GM21717 (cell line): ENCODE results near the gene NOSIP.
A peak's percentile ranks its signal among the peaks of the same experiment; 100 is the strongest.

ENCODE experiments used
- ATAC-seq: cut with Tn5 transposase; IDR thresholded peaks from one replicate; pipeline ENCODE4 v1.9.1; 2021; ENCODE audit warnings: mild to moderate bottlenecking, moderate library complexity; ENCODE audit not compliant: unreplicated experiment

Gene NOSIP

DNA sequence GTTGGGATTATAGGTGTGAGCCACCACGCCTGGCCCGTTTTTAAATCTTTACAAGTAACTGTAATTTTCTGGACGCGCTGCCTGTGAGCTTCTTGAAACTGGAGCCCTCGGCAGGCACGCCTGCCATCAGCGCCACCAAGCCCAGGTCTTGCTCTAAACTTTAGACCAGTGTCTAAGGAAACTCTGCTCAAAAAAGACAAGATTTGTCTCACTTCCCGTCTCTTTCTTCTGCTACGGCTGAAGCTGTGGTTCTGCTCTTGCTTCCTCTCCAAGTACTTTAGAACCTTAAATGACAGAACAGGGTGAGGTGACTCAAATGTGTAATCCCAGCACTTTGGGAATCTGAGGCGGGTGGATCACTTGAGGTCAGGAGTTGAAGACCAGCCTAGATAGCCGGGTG, 27.6 kb downstream of the NOSIP start:
- no peak for ATAC-seq

DNA sequence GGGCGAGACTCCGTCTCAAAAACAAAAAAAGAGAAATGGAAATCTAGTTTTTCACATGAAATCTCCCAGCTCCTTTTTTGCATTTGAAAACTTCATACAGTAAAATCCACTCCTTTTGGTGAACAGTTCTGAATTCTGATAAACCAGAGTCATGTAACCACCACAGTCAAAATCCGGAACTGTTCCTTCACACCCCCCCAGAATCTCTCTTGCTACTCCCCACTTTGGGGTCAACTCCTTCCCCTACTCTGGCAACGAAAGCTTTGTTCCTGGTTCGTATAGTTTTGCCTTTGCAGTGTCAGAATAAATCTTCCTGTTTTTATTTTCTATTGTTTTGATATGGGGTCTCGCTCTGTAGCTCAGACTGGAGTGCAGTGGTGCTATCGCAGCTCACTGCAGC, 28.8 kb downstream of the NOSIP start:
- no peak for ATAC-seq

DNA sequence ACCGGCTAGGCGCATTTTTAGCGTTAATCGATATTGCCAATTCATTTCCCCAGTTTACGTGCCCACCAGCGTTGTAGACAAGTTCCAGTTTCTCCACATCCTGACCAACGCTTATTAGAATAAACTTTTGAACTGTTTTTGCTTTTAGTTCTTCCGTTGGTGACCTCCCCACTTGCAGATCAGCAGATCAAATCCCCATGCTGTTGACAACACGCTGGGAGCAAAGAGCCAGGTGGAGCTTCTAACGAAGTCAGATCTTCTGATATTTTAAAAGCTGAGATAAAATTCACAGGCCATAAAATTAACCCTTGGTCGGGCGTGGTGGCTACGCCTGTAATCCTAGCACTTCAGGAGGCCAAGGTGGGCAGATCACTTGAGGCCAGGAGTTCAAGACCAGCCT, 31.3 kb downstream of the NOSIP start:
- ATAC-seq, result no peak

DNA sequence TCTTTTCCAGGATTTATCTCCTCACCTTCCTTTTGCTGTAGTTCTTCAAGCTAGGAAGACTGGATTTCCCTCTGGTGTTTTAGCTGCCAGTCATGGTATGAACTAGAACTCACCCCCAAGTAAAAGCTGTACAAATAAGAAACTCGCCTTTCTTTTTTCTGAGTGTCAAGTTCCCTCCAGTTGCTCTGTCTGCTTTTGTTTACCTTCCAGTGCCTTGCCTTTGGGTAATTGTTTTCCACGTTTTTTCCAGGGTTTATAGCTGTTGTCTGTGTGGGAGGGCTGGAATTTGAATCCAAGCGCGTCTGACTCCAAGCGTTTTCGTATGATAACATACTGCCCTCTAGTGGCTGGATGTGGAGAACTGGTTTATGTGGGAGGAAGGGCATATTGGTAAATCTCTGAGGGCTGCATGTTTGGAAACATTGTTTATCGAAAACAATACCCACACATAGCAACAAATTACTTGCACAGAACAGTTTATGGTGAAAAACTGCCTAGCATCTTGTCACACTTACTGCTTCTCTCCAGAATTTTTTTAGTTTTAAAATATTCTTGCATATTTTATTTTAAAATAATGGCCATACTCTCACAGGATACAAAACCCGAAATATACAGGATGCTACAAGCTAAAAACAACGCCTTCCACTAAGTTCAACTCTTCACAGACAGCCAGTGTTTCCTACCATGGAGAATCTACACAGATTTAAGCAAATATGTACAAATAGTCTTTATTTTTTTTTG, 33.4 kb downstream of the NOSIP start:
- ATAC-seq, result no peak

DNA sequence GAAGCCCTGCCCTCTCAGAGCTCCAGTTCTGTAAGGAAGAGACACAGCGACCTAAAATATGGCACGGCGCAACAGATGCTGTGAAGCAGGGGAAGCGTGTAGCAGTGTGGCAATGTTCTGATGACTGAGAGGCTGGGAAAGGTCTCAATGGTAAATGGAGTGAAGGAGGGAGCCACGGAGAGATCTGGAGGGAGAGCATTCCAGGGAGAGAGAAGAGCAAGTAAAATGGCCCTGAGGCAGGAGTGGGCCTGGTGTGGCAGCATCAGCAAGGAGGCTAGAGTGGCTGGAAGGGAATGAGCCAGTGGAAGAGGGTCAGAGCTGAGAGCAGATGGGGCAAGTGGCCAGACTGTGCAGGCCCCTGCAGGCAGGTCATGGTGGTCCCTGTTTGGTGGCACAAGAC, 36.2 kb downstream of the NOSIP start:
- ATAC-seq, result no peak

DNA sequence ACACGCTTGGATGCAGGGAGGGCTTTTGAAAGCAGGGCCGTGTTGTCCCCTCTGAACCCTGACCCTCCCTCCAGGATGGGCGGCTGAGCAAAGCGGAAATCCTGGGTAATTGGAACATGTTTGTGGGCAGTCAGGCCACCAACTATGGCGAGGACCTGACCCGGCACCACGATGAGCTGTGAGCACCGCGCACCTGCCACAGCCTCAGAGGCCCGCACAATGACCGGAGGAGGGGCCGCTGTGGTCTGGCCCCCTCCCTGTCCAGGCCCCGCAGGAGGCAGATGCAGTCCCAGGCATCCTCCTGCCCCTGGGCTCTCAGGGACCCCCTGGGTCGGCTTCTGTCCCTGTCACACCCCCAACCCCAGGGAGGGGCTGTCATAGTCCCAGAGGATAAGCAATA, 37.3 kb downstream of the NOSIP start:
- no peak for ATAC-seq

DNA sequence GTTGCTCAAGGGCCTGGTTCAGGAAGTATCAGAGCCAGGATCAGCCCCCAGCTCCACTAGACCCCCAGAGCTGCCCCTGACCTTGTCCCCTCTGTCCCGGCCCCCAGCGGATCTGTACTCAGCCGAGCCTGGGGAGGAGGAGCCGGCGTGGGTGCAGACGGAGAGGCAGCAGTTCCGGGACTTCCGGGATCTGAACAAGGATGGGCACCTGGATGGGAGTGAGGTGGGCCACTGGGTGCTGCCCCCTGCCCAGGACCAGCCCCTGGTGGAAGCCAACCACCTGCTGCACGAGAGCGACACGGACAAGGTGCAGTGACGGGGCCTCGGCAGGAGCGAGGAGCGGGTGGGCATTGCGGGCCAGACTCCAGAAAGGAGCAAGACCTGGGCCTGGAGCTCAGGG, 37.9 kb downstream of the NOSIP start:
- no peak for ATAC-seq

DNA sequence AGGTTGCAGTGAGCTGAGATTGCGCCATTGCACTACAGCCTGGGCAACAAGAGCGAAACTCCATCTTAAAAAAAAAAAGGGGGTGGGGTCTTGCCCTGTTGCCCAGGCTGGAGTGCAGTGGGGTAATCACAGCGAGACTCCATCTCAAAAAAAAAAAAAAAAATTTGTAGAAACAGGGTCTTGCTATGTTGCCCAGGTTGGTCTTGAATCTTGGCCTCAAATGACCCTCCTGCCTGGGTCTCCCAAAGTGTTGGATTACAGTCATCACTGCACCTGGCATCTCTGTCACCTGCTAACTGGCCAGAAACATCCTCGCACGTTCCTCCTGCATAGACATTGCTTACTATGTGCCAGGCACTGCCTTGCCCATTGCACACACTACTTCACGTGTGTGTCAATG, 38.4 kb downstream of the NOSIP start:
- no peak for ATAC-seq

DNA sequence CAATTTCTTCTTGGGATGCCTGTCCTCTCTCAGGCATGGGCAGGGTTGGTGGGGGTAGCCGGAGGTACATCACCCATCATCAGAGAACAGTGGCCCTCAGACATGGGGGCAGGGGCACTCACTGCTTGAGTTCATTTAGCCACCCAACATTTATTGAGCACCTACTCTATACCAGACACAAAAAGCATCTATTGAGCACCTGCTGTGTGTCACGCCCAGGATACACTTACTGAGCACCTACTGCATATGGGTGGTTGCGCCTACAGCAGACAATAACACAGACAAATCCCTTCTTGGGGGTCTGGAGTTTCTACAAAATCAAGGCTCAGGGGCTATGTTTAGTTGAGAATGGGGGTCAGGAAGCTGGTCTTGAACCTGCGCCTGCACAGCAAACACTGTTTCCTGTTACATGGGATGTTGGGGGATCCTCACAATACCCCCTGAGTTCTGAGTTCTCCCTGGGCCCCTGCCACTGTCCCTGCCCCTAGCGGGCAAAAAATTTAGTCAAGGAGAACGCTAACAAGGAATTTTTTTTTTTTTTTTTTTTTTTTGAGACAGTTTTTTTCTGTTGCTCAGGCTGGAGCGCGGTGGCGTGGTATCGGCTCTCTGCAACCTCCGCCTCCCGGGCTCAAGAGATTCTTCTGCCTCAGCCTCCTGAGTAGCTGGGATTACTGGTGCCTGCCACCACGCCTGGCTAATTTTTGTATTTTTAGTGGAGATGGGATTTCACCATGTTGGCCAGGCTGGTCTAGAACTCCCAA, 41.0 kb downstream of the NOSIP start:
- no peak for ATAC-seq

DNA sequence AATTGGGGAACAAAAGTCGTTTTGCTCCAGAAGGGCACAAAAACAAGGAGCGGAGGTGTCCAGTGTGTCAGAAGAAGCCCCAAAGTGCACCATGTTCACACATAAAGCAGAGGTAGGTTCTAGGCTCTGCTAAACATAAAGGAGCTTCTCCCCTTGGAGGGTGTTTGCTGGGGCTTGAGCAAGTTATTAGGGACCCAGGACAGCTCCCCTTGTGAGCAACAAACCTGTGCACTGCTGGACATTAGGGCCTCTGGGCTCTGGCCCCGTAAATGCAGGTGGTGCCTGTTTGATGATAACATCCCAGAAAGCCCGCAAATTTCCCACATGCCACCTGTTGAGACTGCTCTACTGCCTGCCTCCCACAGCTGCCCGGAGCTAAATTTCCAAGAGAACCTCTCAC, 41.7 kb downstream of the NOSIP start:
- no peak for ATAC-seq

DNA sequence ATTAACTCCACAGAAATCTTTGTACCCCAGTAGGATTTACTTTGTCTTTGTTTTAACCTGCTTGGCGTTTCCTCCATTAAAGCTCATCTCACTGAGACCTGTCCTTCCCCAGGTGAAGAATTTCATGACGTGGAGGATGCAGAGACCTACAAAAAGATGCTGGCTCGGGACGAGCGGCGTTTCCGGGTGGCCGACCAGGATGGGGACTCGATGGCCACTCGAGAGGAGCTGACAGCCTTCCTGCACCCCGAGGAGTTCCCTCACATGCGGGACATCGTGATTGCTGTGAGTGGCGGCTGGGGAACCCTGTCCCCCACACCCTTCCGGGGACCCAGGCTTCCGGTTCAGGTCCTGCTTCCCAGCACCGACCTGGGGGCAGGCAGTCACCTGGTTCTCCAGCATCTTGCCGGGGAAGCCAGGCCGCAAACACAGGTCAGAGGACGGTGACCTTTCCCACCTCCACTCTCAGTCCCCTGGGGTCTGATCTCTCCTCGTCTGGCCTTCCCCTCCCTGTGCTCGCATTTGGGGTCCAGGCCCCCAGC, 43.4 kb downstream of the NOSIP start:
- no peak for ATAC-seq

DNA sequence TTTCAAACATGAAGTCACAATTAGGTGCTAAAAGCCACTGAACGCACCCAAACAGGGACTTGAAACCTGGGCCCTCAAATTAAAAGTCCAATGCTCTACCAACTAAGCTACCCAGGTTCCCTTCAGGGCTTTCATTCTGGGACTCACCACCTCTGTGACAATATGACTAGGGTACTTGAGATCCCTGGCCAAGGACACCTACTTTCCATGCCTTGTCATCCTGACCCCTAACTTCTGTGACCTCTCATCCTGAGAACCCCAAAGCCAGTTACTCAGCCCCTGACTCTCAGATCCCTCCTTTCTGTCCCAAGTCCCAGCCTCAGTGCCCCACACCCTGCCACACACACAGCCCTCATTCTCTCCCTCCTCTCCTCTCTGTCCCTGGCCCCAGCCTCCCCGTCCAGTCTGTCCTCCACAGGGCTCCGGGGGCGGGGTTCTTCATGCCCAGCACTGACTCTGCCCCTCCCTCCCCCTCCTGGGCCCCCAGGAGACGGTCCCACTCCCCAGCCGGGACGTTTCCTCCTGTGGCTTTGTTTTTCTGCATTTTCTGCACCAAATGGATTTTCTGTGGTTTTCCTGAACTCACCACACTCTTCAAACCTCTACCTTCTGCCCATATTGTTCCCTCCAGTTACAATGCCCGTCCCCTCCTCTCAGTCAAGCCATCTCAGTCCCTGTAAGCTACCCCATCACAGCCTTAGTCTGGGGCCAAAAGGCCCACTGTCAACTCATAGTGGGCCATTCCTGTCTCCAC, 45.5 kb downstream of the NOSIP start:
- no peak for ATAC-seq

DNA sequence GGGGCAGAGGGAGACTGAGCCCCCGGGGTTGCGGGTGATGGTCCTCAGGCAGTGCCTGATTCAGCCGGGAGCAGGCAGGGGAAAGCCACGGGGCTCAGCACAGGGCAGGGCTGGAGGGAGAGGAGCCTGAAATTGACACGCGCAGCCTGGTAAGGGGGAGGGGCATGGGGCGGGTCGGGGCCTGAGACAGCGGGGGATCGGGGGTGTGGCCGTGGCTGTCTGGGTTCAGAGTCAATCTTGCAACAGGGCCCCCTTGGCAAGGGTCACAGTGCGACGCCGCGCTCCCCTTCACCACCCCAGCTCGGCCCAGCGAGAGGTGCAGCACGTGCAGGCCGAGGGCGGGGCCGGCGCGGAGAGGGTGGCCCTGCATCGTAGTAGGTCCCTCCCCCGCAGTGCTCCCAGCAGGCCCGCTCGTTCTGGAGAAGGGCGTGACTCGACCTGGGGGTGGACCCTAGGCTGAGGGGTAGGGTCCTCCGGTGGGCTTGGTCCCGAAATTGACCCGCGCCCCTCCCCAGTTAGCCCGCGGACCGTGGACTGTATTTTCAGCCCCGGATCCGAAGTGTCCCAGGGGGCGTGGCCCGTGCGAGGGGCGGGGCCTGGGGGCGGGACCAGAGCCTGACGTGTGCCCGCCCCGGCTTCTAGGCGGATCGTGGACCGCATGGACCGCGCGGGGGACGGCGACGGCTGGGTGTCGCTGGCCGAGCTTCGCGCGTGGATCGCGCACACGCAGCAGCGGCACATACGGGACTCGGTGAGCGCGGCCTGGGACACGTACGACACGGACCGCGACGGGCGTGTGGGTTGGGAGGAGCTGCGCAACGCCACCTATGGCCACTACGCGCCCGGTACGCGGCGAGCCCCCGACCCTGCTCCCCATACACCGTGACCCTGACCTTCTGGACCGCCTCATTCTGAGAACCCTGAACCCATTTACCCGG, 46.5 kb downstream of the NOSIP start:
- ATAC-seq, result peak; percentile 62

DNA sequence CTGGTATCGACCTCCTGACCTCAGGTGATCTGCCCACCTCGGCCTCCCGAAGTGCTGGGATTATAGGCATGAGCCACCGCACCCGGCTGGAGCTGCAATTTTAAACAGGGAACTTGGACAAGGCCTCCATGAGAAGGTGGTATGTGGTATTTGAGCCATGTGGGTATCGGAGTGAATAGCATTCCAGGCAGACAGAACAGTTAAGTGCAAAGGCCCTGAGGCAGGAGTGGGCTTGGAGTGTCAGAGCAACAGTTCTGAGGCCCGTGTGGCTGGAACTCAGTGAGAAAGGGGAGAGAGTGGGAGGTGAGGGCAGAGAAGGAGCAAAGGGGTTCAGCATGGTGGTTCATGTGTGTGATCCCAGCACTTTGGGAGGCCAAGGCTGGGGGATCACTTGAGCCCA, 49.6 kb downstream of the NOSIP start:
- ATAC-seq, result no peak

DNA sequence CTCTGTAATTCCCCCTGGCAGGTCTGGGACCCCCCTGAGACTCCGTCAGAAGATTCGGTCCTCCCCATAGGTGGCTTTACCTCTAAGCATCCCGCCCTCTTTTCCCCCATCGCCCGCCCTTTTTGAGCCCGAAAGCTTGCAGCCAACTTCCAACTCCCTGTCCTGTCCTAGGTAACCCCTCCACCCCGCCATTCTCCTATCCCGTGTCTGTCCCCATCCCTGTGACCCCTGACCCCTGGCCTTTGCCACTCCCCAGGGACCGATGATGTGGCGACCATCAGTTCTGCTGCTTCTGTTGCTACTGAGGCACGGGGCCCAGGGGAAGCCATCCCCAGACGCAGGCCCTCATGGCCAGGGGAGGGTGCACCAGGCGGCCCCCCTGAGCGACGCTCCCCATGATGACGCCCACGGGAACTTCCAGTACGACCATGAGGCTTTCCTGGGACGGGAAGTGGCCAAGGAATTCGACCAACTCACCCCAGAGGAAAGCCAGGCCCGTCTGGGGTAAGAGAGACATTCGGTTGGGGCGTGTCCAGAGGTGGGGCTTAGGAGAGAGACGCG, 52.1 kb downstream of the NOSIP start:
- ATAC-seq, result no peak

DNA sequence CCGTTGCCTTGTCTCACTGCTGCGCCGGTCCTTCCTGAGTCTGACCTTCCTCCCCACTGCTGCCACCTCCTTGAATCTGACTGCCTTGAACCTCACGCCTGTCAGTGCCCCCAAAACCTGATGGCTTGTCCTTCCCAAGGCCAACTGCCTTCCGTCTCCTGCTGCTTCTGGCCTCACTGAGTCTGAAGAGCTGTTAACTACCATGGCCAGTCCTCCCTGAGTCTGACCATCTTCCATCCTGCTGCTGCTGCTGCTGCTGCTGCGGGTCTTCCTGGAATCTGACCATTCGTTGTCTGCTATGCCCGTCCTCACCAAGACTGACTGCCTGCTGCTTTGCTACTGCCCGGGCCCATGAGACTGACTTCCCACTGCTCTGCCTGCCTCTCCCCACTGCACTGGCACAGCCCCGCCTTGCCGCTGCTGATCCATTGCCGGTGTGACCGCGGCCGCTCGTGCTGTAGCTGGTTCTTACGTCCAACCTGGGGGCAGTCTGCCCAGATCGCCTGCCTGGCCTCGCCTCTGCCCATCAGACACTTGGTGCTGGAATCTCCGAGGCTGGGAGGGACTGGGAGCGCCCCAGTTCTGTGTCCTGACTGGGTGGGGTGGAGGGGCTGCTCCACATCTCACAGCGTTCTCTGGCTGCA, 55.4 kb downstream of the NOSIP start:
- ATAC-seq, result no peak

DNA sequence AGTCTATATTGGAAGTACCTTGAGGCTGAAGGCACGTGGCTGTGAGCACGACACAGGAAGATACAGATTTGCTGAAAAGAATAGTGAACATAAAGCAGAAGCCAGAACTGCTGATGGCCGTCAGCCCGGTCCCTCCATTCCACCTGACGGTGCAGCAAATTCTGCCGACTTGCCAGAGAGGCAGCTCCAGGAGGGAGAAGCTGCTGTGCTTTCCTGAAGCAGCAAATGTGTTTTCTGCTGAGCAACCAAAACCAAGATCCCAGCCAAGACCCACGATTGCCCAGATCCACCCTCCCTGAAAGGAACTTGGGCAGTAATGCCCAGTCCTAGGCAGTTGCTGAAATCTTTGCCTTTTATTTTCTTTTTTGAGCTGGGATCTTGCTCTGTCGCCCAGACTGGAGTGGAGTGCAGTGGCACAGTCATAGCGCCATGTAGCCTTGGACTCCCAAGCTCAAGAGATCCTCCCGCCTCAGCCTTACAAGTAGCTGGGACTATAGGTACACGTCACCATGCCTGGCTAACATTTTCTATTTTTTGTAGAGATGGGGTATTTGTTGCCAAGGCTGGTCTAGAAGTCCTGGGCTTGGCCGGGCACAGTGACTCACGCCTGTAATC, 59.5 kb downstream of the NOSIP start:
- no peak for ATAC-seq

DNA sequence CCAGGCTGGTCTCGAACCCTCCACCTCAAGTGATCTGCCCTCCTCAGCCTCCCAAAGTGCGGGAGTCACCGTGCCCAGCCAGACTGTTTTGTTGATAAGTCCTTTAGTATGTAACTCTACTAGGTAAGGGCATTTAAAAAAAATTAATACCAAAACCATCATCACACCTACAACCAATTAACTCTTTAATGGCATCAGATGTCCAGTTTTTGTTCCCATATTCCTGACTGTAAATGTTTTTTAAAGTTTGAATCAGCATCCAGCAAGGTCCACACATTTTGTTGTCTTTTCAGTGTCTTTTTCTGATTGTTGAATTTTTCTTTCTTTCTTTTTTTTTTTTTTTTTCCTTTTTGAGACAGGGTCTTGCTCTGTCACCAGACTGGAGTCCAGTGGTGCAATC, 62.3 kb downstream of the NOSIP start:
- no peak for ATAC-seq

DNA sequence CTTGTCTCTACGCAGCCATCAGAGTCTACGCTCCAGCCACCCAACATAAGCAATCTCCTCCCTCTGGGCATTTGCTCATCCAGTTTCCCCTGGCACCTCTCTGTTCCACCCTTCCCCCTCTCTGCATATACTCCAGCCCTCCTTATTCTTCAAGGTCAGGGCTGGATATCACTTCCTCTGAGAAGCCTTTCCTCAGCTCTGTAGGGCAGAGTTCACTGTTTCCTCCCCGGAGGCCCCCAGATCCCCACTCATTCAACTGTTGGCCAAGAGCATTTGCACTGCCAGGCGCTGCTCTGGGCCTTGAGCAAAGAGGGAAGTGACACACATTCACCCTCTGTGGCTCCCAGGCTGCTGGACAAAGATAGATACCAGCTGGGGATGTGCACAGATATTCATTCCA, 64.6 kb downstream of the NOSIP start:
- no peak for ATAC-seq
